Limb (tissue), 2 donors: ENCODE measurements around the gene ERC1.
A peak's percentile ranks its signal among the peaks of the same experiment; 100 is the strongest.
"Not testable (repeated sequence)": the region's sequence is repeated elsewhere in the genome, so short reads cannot be mapped to it uniquely, and the experiment has no call there.

Experiments used
- DNase-seq, 2 donors: peaks; one replicate each; pipeline ENCODE4 v3.0.0-alpha.2; 2016; ENCODE audit errors: extremely low spot score in 2 of 2

The ERC1 gene

GRCh38 chr12:1122786-1123185, 131.8 kb downstream of the ERC1 start:
- no peak for DNase-seq

GRCh38 chr12:1126091-1126490, 135.1 kb downstream of the ERC1 start:
- DNase-seq: no peak

GRCh38 chr12:1127021-1127420, 136.0 kb downstream of the ERC1 start:
- no peak for DNase-seq

- no peak for DNase-seq
Measured at GRCh38 chr12:1130164-1130563, 139.1 kb downstream of the ERC1 start.

GRCh38 chr12:1130571-1130970, 139.5 kb downstream of the ERC1 start:
- no peak for DNase-seq

- no peak for DNase-seq
Measured at GRCh38 chr12:1131811-1132224, 140.8 kb downstream of the ERC1 start.

GRCh38 chr12:1132311-1132710, 141.3 kb downstream of the ERC1 start:
- no peak for DNase-seq

GRCh38 chr12:1138691-1139090, 147.7 kb downstream of the ERC1 start:
- DNase-seq: no peak

- DNase-seq: not testable (repeated sequence)
Measured at GRCh38 chr12:1146758-1147157, 155.7 kb downstream of the ERC1 start.

GRCh38 chr12:1147821-1148220, 156.8 kb downstream of the ERC1 start:
- DNase-seq: no peak

- DNase-seq: no peak
Measured at GRCh38 chr12:1157046-1157445, 166.0 kb downstream of the ERC1 start.

GRCh38 chr12:1161197-1161596, 170.2 kb downstream of the ERC1 start:
- no peak for DNase-seq

GRCh38 chr12:1162081-1162760, 171.2 kb downstream of the ERC1 start:
- no peak for DNase-seq

- DNase-seq: no peak
Measured at GRCh38 chr12:1167784-1168183, 176.8 kb downstream of the ERC1 start.

GRCh38 chr12:1170411-1170810, 179.4 kb downstream of the ERC1 start:
- DNase-seq: no peak

GRCh38 chr12:1171657-1172408, 180.8 kb downstream of the ERC1 start:
- DNase-seq: peak in 1 of 2 donors; percentile 11

- peak; percentile 34 to 45 for DNase-seq
Measured at GRCh38 chr12:1173781-1174617, 183.0 kb downstream of the ERC1 start.

- DNase-seq: no peak
Measured at GRCh38 chr12:1174659-1175058, 183.6 kb downstream of the ERC1 start.

- DNase-seq: no peak
Measured at GRCh38 chr12:1176191-1176590, 185.2 kb downstream of the ERC1 start.

- no peak for DNase-seq
Measured at GRCh38 chr12:1179128-1179527, 188.1 kb downstream of the ERC1 start.

GRCh38 chr12:1182069-1182468, 191.0 kb downstream of the ERC1 start:
- no peak for DNase-seq

- DNase-seq: no peak
Measured at GRCh38 chr12:1184402-1184801, 193.4 kb downstream of the ERC1 start.
